Activated CD8-positive, alpha-beta T cell treated with anti-CD3 and anti-CD28 coated beads for 36 hours (primary cell): ENCODE data around the gene CXXC5. TPM values are rescaled to one million over a fixed set of nuclear protein-coding genes. Genes with fewer than 3 reads are reported as not detected.
"Not testable (repeated sequence)": the region's sequence is repeated elsewhere in the genome, so short reads cannot be mapped to it uniquely, and the experiment has no call there.

Source experiments
- ATAC-seq: fragments of 200-7000 bp; cut with Tn5 transposase; one replicate; pipeline ENCODE4 v1.10.0; 2021; ENCODE audit warnings: mild to moderate bottlenecking, moderate library complexity
- CTCF ChIA-PET: fragments of 350-600 bp; sonication (Branson Sonifier 250); formaldehyde crosslinking; loops from one replicate; lab custom pipeline; 2021; ENCODE audit warnings: antibody characterized with exemption; lab: Charles Lee
- POLR2A ChIA-PET: fragments of 350-600 bp; sonication (Branson Sonifier 250); formaldehyde crosslinking; loops from one replicate; lab custom pipeline; 2021; ENCODE audit warnings: antibody characterized with exemption; lab: Charles Lee
- DNase-seq: peaks from one replicate; pipeline ENCODE4 v3.0.0-alpha.2; 2020
- H3K27ac Mint-ChIP-seq: one replicate; pipeline ENCODE4 v1.8.0; 2021; ENCODE audit warnings: mild to moderate bottlenecking, mixed read lengths
- H3K27me3 Mint-ChIP-seq: one replicate; pipeline ENCODE4 v1.8.0; 2021; ENCODE audit warnings: mixed read lengths
- H3K36me3 Mint-ChIP-seq: one replicate; pipeline ENCODE4 v1.8.0; 2021; ENCODE audit warnings: low read depth, mixed read lengths
- H3K4me1 Mint-ChIP-seq: one replicate; pipeline ENCODE4 v1.8.0; 2021; ENCODE audit warnings: low read depth, mixed read lengths
- H3K4me3 Mint-ChIP-seq: one replicate; pipeline ENCODE4 v1.8.0; 2021; ENCODE audit warnings: mild to moderate bottlenecking, moderate library complexity, mixed read lengths
- H3K9me3 Mint-ChIP-seq: one replicate; pipeline ENCODE4 v1.8.0; 2021; ENCODE audit warnings: mixed read lengths
- CTCF ChIP-seq: fragments of 200-600 bp; IDR thresholded peaks from one replicate; pipeline ENCODE4 v1.8.0; 2022; ENCODE audit warnings: antibody characterized with exemption, mild to moderate bottlenecking
- intact Hi-C: fragments of 100-400 bp; cut with micrococcal nuclease; formaldehyde crosslinking; loops from one replicate; pipeline ENCODE4 v1.10.0; 2022
- total RNA-seq, 2 experiments: library from RNA; stranded (reverse); gene quantifications; one replicate each; pipeline ENCODE4 v1.2.3, GENCODE V29; 2021

Gene CXXC5
- total RNA-seq, 2 experiments from 2014 or later = 3.5 to 4.3 TPM

GRCh38 chr5:139605887-139606286 lies 42.3 kb upstream of the CXXC5 start:
- intact Hi-C loops = no loop called here
- no peak for TF ChIP-seq CTCF
- peaks cover 22% of the 10 kb centered on the region for H3K4me1 Mint-ChIP-seq
- H3K27ac Mint-ChIP-seq = peak overlapping the region; percentile 4
- no peak overlapping the region for H3K4me3 Mint-ChIP-seq
- DNase-seq (no peak), ATAC-seq (no peak)
- CTCF ChIA-PET = interaction anchor here (1.8 kb wide), 1 partner anchor 31 kb away, joined by 9 read pairs; no protein-coding TSS in a partner anchor
- no peaks in the 10 kb centered on the region for H3K9me3 Mint-ChIP-seq
- no peaks in the 10 kb centered on the region for H3K27me3 Mint-ChIP-seq
- POLR2A ChIA-PET = no interaction called here
- H3K36me3 Mint-ChIP-seq = peaks cover 18% of the 10 kb centered on the region

GRCh38 chr5:139611703-139612584 lies 36.2 kb upstream of the CXXC5 start:
- DNase-seq (peak; percentile 23), ATAC-seq (peak; percentile 79)
- peak overlapping the region; percentile 72 for H3K27ac Mint-ChIP-seq
- CTCF ChIA-PET = interaction anchor here (0.8 to 2.0 kb wide), 6 partner anchors 17 to 98 kb away, joined by 3 to 5 read pairs (median 3); no protein-coding TSS in a partner anchor
- no peak for TF ChIP-seq CTCF
- no peaks in the 10 kb centered on the region for H3K27me3 Mint-ChIP-seq
- peaks cover 32% of the 10 kb centered on the region for H3K4me1 Mint-ChIP-seq
- H3K4me3 Mint-ChIP-seq = no peak overlapping the region
- POLR2A ChIA-PET = interaction anchor here (0.6 kb wide), 1 partner anchor 13 kb away, joined by 4 read pairs; no protein-coding TSS in a partner anchor
- intact Hi-C loops = no loop called here
- H3K9me3 Mint-ChIP-seq = no peaks in the 10 kb centered on the region
- peaks cover 23% of the 10 kb centered on the region for H3K36me3 Mint-ChIP-seq

- ATAC-seq (no peak), DNase-seq (no peak)
- peaks cover 30% of the 10 kb centered on the region for H3K36me3 Mint-ChIP-seq
- no peaks in the 10 kb centered on the region for H3K9me3 Mint-ChIP-seq
- peak overlapping the region; percentile 49 for H3K27ac Mint-ChIP-seq
- peaks cover 4% of the 10 kb centered on the region for H3K4me1 Mint-ChIP-seq
- no peak for TF ChIP-seq CTCF
- POLR2A ChIA-PET = interaction anchor here (0.6 kb wide), 1 partner anchor 59 kb away, joined by 5 read pairs; the partner anchor contains the start of gene UBE2D2
- CTCF ChIA-PET = interaction anchor here (0.8 to 6.8 kb wide), 3 partner anchors 13 to 146 kb away, joined by 3 to 29 read pairs (median 4); no protein-coding TSS in a partner anchor
- no peak overlapping the region for H3K4me3 Mint-ChIP-seq
- intact Hi-C loops = no loop called here
- H3K27me3 Mint-ChIP-seq = no peaks in the 10 kb centered on the region
These were observed 28.3 kb upstream of the CXXC5 start for GRCh38 chr5:139619861-139620260.

GRCh38 chr5:139625398-139625797 lies 22.8 kb upstream of the CXXC5 start:
- H3K4me1 Mint-ChIP-seq, ATAC-seq, H3K27me3 Mint-ChIP-seq, H3K4me3 Mint-ChIP-seq, intact Hi-C loops, H3K27ac Mint-ChIP-seq, H3K9me3 Mint-ChIP-seq, DNase-seq: not testable (repeated sequence)
- ChIA-PET CTCF (interaction anchor here (1.1 to 6.8 kb wide), 4 partner anchors 8 to 203 kb away, joined by 3 to 29 read pairs (median 15); no protein-coding TSS in a partner anchor), POLR2A (interaction anchor here (0.7 to 1.0 kb wide), 2 partner anchors 14 to 62 kb away, joined by 4 read pairs; no protein-coding TSS in a partner anchor)
- H3K36me3 Mint-ChIP-seq = peaks cover 51% of the 10 kb centered on the region

- H3K27me3 Mint-ChIP-seq = no peaks in the 10 kb centered on the region
- H3K36me3 Mint-ChIP-seq = peaks cover 32% of the 10 kb centered on the region
- CTCF ChIA-PET = interaction anchor here (1.0 to 9.9 kb wide), 8 partner anchors 17 to 208 kb away, joined by 3 to 211 read pairs (median 11); partner anchors contain the start of gene CXXC5
- ATAC-seq (no peak), DNase-seq (no peak)
- peak overlapping the region; percentile 6 for H3K27ac Mint-ChIP-seq
- TF ChIP-seq CTCF = no peak
- no peak overlapping the region for H3K4me3 Mint-ChIP-seq
- intact Hi-C loops = loop anchor here (5.0 kb wide), 2 partner anchors 41 to 136 kb away; no protein-coding TSS in a partner anchor
- no peaks in the 10 kb centered on the region for H3K9me3 Mint-ChIP-seq
- POLR2A ChIA-PET = interaction anchor here (0.6 to 1.3 kb wide), 2 partner anchors 80 to 145 kb away, joined by 3 read pairs; no protein-coding TSS in a partner anchor
- peaks cover 27% of the 10 kb centered on the region for H3K4me1 Mint-ChIP-seq
These were observed 17.3 kb upstream of the CXXC5 start for GRCh38 chr5:139630855-139631254.
